Left cardiac atrium (tissue), 4 donors: Measurements from ENCODE around the gene PITPNM1. TPM values are rescaled to one million over a fixed set of nuclear protein-coding genes. Genes with fewer than 3 reads are reported as not detected.

Source experiments
- ATAC-seq, 2 donors: fragments of 200-7000 bp; cut with Tn5 transposase; one replicate each; pipeline ENCODE4 v1.9.1; 2020; ENCODE audit warnings: mild to moderate bottlenecking in 2 of 2, moderate library complexity in 2 of 2
- DNase-seq: peaks from one replicate; pipeline ENCODE4 v3.0.0-alpha.2; 2020
- intact Hi-C, 2 donors: fragments of 100-400 bp; cut with DNase I; formaldehyde crosslinking; loops; one replicate each; pipeline versions ENCODE4 v1.14.1 to v1.15.1; 2022 to 2023
- total RNA-seq, 2 donors: library from RNA; stranded (reverse); fragmentation: NEBNext Ultra II Directional; extraction: Animal tissue kit (Norgen Biotek cat#: 25700); gene quantifications; one replicate each; pipeline ENCODE4 v1.2.1, GENCODE V29; 2021
- donor health status: DM: no; HTN: yes; CAD: no.
- donor health status: DM: no; HTN: yes; CAD: no; lungs with severe emphysema.
- donor health status: DM: yes; HTN: yes; CAD: no.
- donor health status: Dilated cardiomyopathy.

Gene PITPNM1
- total RNA-seq, 2 donors from 2014 or later, result 27.7 to 34.7 TPM

GRCh38 chr11:67506426-67507051 lies 1.4 kb upstream of the PITPNM1 start:
- DNase-seq, result no peak
- ATAC-seq, result no peak
- intact Hi-C loops, result loop anchor here (5.0 to 10.0 kb wide), 3 partner anchors 56 to 112 kb away; partner anchors contain the start of genes PPP1CA (in 1 of the 2), RAD9A (in 1 of the 2) and TBC1D10C (in 1 of the 2)

GRCh38 chr11:67505605-67506396 lies 638 bp upstream of the PITPNM1 start:
- DNase-seq (peak; percentile 92), ATAC-seq (peak; percentile 60 to 61)
- intact Hi-C loops, result loop anchor here (5.0 to 10.0 kb wide), 3 partner anchors 56 to 111 kb away; partner anchors contain the start of genes PPP1CA (in 1 of the 2), RAD9A (in 1 of the 2) and TBC1D10C (in 1 of the 2)

DNA sequence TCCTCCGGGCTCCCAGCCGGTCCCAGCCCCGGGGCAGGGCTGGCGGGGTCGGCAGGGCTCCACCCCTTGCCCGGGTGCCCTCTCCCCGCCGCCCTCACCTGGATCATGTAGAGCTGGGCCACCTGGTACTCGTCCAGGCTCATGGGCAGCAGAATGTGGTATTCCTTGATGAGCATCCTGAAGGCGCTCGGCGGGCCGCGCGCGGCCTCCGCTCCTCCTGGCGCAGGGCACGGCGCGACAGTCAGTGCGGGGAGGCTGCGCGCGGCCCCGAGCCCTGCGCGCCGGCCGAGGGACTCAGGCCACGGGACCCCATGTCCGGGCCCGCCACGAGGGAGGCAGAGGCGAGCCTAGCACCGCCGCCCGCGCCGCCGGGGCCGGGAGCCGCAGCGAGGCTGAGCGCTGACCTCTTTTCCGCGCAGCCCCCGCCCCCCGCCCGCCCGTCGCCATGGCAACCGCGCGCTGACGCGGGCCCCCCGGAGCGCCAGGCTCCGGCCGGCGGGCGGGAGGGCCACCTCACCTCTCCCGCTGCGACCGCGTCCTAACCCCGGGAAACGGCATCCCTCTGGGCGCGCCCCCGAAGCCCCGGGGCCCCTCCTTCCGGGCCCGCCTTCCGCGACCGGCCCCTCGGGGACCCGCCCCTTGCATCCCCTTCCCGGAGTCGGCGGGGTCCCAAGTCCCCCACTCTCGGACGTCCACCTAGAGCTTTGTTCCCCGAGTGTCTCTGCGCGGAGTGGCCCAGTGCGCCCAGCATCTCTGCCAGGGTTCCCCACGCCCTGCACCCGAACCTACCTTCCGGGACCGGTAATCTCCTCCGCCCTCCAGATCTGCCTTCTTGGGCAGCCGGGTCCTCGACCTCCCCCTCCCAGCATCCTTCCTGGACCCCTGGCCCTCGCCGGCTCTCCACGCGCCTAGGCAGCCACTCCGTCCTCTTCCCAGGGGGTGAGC lies 886 bp downstream of the PITPNM1 start:
- DNase-seq, result no peak
- no peak for ATAC-seq
- intact Hi-C loops, result loop anchor here in 1 of 2 donors (10.0 kb wide), 1 partner anchor 109 kb away; the partner anchor contains the start of gene RAD9A

- intact Hi-C loops, result loop anchor here in 1 of 2 donors (10.0 kb wide), 1 partner anchor 109 kb away; the partner anchor contains the start of gene RAD9A
- DNase-seq (no peak), ATAC-seq (no peak)
Observed at GRCh38 chr11:67503119-67504004, 1.8 kb downstream of the PITPNM1 start.

DNA sequence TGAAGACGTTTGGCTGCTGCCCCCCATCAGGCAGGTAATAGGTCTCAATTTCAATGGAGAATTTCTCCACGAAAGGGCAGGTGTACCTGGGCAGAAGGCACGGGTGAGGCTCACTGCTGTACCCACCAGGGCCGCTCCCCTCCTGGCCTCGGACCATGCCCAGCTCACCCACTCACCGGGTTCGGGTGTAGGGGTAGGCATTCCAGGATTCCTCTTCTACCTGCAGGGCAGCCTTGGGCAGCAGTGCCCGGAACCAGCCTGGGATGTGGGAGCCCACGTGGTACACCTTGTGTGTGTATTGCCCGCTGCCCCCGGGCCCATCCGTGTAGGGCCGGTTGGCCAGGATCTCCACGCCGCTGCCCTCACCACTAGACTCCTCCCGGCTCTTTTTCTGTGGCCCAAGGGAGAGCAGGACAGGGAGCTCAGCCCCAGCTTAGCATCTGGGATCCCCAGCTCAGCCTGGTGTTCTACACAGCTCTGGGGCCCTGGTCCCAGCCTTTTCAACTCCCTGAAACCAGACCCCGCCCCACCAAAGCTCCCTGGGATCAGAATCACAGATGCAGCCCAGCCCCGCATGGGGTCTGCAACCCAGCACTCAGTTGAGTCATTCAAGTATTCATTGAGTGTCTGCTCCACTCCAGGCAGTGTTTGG lies 2.7 kb downstream of the PITPNM1 start:
- ATAC-seq, result no peak
- no peak for DNase-seq
- intact Hi-C loops, result loop anchor here in 1 of 2 donors (10.0 kb wide), 1 partner anchor 108 kb away; the partner anchor contains the start of gene RAD9A

DNA sequence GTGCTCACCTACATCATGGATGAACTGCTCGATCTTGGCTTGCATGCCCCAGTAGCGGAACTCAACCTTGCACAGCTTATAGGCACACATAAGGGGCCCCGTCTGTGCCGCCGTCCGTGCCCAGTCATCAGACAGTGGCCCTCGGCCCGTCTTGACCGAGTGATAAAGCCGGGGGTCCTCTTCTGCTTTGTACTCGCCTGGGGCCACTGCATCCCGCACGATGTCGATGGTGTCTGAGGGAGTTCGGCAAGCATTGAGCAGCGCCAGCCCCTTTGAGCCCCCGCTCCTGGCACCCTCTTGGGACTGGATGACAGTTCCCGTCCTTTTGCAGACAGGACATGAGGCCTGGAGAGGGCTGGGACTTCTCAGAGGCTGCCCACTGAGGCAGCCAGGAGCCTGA lies 3.3 kb downstream of the PITPNM1 start:
- no peak for ATAC-seq
- intact Hi-C loops, result loop anchor here in 1 of 2 donors (10.0 kb wide), 1 partner anchor 107 kb away; the partner anchor contains the start of gene RAD9A
- DNase-seq, result no peak

DNA sequence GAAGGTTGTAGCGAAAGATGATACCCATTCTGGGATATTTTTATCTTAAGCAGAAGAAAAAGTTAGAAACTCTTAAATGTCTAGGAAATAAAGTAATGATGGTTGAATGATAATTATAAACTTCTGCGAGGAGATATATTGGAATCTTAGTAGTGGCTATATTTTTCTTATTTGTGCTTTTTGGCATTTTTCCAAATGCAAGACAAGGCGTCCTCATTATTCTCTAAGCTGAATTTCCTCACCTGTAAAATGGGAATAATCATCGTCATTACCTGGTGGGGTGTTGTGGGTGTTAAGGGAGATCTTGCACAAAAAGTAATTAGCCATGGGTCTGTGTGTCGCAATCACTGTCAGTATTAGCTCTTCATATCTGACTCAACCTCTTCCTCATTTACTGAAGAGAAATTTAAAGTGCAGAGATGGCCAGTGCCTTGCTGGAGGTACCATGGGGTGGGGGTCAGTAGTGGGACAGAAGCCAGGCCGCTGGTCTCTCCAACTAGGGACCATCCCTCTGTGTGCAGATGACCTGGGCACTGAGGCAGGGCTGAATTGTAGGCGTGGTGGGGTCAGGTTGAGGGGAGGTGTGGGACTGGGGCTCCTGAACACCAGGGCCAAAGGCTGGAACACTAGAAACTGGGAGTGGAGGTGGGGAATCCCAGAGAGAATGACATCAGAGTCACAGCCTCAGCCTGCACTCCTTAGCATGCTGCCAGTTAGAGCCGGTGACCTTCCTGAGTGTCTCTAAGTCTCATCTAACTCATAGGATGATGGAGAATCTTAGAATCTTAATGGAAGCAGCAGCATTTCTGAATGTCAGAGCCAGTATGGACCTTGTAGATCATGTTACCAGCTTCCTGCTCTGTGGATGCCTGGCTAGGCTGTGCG lies 4.1 kb downstream of the PITPNM1 start:
- ATAC-seq, result no peak
- intact Hi-C loops, result loop anchor here in 1 of 2 donors (10.0 kb wide), 1 partner anchor 106 kb away; the partner anchor contains the start of gene RAD9A
- DNase-seq, result no peak

- ATAC-seq, result no peak
- intact Hi-C loops, result loop anchor here in 1 of 2 donors (10.0 kb wide), 1 partner anchor 106 kb away; the partner anchor contains the start of gene RAD9A
- DNase-seq, result no peak
Observed at GRCh38 chr11:67500484-67500821, 4.7 kb downstream of the PITPNM1 start.

DNA sequence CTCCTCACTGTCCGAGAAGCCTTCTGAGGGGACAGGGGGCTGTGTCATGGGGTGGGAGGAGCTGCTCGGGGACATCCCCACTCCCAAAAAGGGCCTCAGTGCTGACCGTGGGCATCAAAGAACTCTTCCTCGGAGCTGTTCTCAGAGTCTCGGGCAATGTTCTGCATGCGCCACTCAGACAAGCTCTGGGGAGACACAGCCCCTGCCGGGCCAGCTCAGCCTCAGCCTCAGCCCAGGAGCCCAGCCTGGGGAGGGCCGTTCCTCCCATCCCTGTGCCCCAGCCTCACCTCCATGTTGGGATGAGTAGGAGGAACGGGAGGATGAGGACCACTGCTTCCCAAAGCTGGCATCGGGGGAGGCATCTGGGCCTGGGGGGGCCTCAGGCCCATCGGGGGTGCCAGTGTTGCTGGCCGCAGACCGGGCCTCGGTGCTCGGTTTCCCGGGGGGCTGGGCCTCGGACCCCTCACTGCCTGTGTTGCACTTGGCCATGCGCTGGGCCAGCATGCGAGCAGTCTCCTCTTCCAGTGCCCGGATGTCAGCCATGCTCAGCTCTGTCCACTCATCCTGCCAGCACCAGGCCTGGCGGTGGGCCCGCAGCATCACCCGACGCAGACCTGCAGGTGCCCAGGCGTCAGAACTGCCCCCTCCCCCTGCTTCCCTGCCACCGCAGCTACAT lies 5.2 kb downstream of the PITPNM1 start:
- DNase-seq (no peak), ATAC-seq (no peak)
- intact Hi-C loops, result loop anchor here in 1 of 2 donors (10.0 kb wide), 1 partner anchor 105 kb away; the partner anchor contains the start of gene RAD9A

DNA sequence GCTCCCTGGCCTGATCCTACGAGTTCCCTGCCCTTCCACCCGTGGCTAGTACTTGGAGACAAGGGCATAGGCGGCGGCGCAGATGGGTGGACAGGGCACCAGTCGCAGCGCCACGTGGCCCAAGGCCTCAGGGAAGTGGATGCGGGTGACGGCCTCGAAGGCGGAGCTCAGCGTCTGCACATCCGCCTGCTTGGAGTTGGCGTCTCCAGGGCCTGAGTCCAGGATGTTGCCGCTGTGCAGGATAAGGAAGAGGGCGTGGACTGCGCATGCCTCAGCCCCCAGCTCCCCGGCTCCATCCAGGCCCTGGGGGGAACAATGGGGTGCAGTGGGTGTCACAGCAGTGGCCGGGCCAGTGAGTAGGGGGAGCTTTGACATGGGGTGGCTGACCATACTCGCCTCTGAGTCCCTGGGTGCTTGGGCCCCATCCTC lies 6.6 kb downstream of the PITPNM1 start:
- intact Hi-C loops, result no loop called here
- ATAC-seq (peak in 1 of 2 donors; percentile 42), DNase-seq (no peak)

DNA sequence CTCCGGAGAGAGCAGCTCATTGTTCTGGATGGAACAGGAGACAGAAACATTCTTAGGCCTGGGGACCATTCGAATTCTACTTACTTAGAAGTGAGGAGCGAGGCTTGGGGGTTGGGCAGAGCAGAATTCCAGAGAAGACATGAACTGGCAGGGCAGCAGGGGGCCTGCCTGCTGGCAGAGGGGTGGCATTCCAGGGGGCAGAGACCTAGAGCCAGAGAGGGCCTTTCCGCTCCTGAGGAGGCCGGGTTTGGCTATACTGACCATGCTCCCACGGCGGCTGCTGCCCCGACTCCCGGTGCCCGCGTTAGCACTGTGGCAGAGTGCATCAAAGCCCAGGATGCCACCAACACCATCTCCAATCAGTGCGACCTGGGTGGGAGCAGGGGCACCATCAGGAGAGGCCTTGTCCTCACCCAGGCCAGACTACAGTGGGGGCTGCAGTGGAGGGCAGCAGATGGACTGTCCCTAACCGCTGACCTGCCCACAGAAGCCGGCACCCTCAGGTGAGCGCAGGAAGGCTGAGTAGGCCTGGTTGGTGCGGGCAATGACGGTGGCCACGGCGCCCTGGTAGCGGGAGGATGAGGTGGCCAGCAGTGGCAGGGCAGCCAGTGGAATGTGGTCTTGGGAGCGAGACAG lies 7.4 kb downstream of the PITPNM1 start:
- intact Hi-C loops, result no loop called here
- ATAC-seq (no peak), DNase-seq (no peak)

- intact Hi-C loops, result no loop called here
- ATAC-seq (no peak), DNase-seq (no peak)
Observed at GRCh38 chr11:67496113-67496512, 9.1 kb downstream of the PITPNM1 start.

DNA sequence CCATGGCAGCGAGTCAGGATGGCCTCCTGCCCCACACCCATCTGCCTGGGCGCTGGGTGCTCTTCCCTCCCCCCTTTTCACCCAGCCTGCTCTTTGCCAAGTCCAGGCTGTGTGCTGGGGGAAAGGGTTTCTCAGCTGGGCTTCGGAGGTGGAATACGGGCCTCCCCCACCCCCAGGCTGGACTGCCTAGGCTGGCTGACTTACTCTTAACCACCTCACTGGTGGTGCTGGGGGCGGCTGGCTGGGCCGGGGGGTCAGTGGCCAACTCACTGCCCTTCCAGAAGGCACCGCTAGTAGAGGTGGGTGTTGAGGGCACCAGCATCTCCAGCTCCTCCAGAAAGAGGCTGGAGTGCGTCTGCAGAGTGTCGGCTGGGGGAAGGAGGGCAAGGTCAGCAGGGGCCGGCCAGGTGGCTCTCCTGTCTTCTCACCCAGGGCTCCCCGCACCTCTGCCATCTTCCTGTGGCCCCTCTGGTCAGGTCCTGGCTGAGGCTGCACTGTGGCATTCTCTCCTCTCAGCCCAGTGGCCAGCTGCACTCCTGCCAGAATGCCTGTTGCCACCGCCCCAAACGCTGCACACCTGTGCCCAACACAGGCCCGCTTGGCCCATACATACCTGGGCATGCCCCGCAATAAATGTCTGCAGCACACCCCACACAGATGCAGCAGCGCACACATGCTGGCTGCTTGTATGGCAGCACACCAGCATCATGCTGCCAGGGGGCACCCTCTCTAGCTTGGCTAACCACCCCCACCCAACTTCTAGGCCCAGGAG lies 9.7 kb downstream of the PITPNM1 start:
- intact Hi-C loops, result no loop called here
- no peak for DNase-seq
- ATAC-seq, result no peak

- intact Hi-C loops, result no loop called here
- ATAC-seq, result no peak
Observed at GRCh38 chr11:67494371-67495233, 10.6 kb downstream of the PITPNM1 start.

More at GRCh38 chr11:67494371-67495233, 10.6 kb downstream of the PITPNM1 start:
- DNase-seq, result no peak
